GM12878 (cell line): Measurements from ENCODE around the gene OR2AT4. TPM values are rescaled to one million over a fixed set of nuclear protein-coding genes. Genes with fewer than 3 reads are reported as not detected.

Source experiments
- ATAC-seq: fragments of 200-7000 bp; cut with Tn5 transposase; 3 replicates; pipeline ENCODE4 v1.9.1; 2020; ENCODE audit warnings: mild to moderate bottlenecking, moderate library complexity
- BruUV-seq: library from RNA; stranded (reverse); fragments of 400-500 nt; replicated peaks from 2 replicates; lab custom pipeline; 2021; lab: Mats Ljungman, UMichigan
- CTCF ChIA-PET: fragments of 300-600 bp; sonication (Branson Sonifier 250); formaldehyde crosslinking; extraction: SDS; loops from one replicate; lab custom pipeline; 2021; ENCODE audit warnings: inconsistent platforms; lab: Yijun Ruan, JAX
- POLR2A ChIA-PET: fragments of 350-600 bp; formaldehyde crosslinking; extraction: SDS; loops from one replicate; lab custom pipeline; 2021; ENCODE audit warnings: inconsistent platforms; lab: Charles Lee
- RAD21 ChIA-PET: fragments of 300-600 bp; sonication (Branson Sonifier 250); formaldehyde crosslinking; loops from one replicate; lab custom pipeline; 2023; ENCODE audit warnings: antibody characterized with exemption; ENCODE audit not compliant: unreplicated experiment; lab: Charles Lee
- SMC1A ChIA-PET: fragments of 300-600 bp; sonication (Branson Sonifier 250); formaldehyde crosslinking; loops from one replicate; lab custom pipeline; 2023; ENCODE audit not compliant: unreplicated experiment, uncharacterized antibody; lab: Charles Lee
- DNase-seq: peaks from one replicate; pipeline ENCODE4 v3.0.0-alpha.2; 2011; ENCODE audit warnings: low read depth, low spot score
- FAIRE-seq: peaks from 3 replicates; lab custom pipeline; 2011; peaks lifted over from hg19 to GRCh38; lab: Jason Lieb, UNC
- H2AFZ ChIP-seq: 2 replicates; pipeline ENCODE4 v1.6.0; 2011; ENCODE audit warnings: low read depth, low read length, control low read depth; ENCODE audit not compliant: control insufficient read depth
- H3K27ac ChIP-seq: 2 replicates; pipeline ENCODE4 v1.5.1; 2011; ENCODE audit warnings: control low read depth; ENCODE audit not compliant: control insufficient read depth, insufficient read depth
- H3K27me3 ChIP-seq, 2 experiments: replicated peaks in 1 of 2; 2 replicates each; pipeline versions ENCODE4 v1.6.0 to v1.6.1; 2011; ENCODE audit warnings: low read length in 1 of 2; ENCODE audit not compliant: control insufficient read depth in 2 of 2, insufficient read depth in 2 of 2
- H3K36me3 ChIP-seq, 2 experiments: 2 replicates each; pipeline ENCODE4 v1.5.1; 2011; ENCODE audit warnings: low read length in 1 of 2; ENCODE audit not compliant: control insufficient read depth in 2 of 2, insufficient read depth in 2 of 2
- H3K4me1 ChIP-seq: 2 replicates; pipeline ENCODE4 v1.6.1; 2011; ENCODE audit warnings: mild to moderate bottlenecking, low read length, moderate library complexity, mixed read lengths; ENCODE audit not compliant: control insufficient read depth, insufficient read depth
- H3K4me2 ChIP-seq: 2 replicates; pipeline ENCODE4 v1.6.0; 2011; ENCODE audit warnings: control low read depth; ENCODE audit not compliant: control insufficient read depth, insufficient read depth
- H3K4me3 ChIP-seq: fragments of 200-600 bp; sonication (generic); 2 replicates; pipeline ENCODE4 v1.5.1; 2016
- H3K79me2 ChIP-seq: 2 replicates; pipeline ENCODE4 v1.6.0; 2011; ENCODE audit warnings: low read length; ENCODE audit not compliant: control insufficient read depth, insufficient read depth
- H3K9ac ChIP-seq: 2 replicates; pipeline ENCODE4 v1.8.0; 2011; ENCODE audit warnings: low read length, control low read depth, mixed read lengths; ENCODE audit not compliant: control insufficient read depth, insufficient read depth
- H3K9me3 ChIP-seq: replicated peaks from 3 replicates; pipeline ENCODE4 v1.5.1; 2011; ENCODE audit warnings: mild to moderate bottlenecking, low read length; ENCODE audit not compliant: control insufficient read depth, insufficient read depth
- H4K20me1 ChIP-seq: 2 replicates; pipeline ENCODE4 v1.6.0; 2011; ENCODE audit not compliant: control insufficient read depth, insufficient read depth
- ETV6 ChIP-seq, 2 experiments: fragments of 450-650 bp in 1 of 2; IDR thresholded peaks in 1 of 2; conservative IDR thresholded peaks in 1 of 2; 2 replicates each; pipeline ENCODE4 v1.6.1; 2014; ENCODE audit warnings: antibody characterized with exemption in 1 of 2, borderline replicate concordance in 1 of 2, low read depth in 1 of 2, mild to moderate bottlenecking in 1 of 2, moderate library complexity in 1 of 2
- EZH2 ChIP-seq: IDR thresholded peaks from 2 replicates; pipeline ENCODE4 v1.6.1; 2012; ENCODE audit warnings: low read depth, mild to moderate bottlenecking, control low read depth, inconsistent platforms, low read length, borderline replicate concordance; ENCODE audit not compliant: control insufficient read depth
- HDAC2 ChIP-seq: fragments of 200-600 bp; sonication (generic); IDR thresholded peaks from 2 replicates; pipeline ENCODE4 v1.6.1; 2017
- HDGF ChIP-seq: fragments of 450-650 bp; IDR thresholded peaks from 2 replicates; pipeline ENCODE4 v1.6.1; 2016; ENCODE audit warnings: antibody characterized with exemption
- KDM1A ChIP-seq: fragments of 200-600 bp; sonication (generic); IDR thresholded peaks from 2 replicates; pipeline ENCODE4 v1.6.1; 2016; ENCODE audit warnings: borderline replicate concordance
- MEF2A ChIP-seq: IDR thresholded peaks from 2 replicates; pipeline ENCODE4 v1.6.1; 2011; ENCODE audit warnings: low read depth, mild to moderate bottlenecking, low read length, moderate library complexity; ENCODE audit not compliant: insufficient read depth
- PKNOX1 ChIP-seq: fragments of 450-650 bp; IDR thresholded peaks from 2 replicates; pipeline ENCODE4 v1.6.1; 2016; ENCODE audit warnings: mild to moderate bottlenecking
- POLR2AphosphoS2 ChIP-seq: IDR thresholded peaks from 2 replicates; pipeline ENCODE4 v1.6.1; 2011; ENCODE audit warnings: low read depth, mild to moderate bottlenecking, low read length, improper control_type of control experiment, moderate library complexity
- TCF12 ChIP-seq: IDR thresholded peaks from 2 replicates; pipeline ENCODE4 v1.6.1; 2011; ENCODE audit warnings: low read depth, mild to moderate bottlenecking, low read length
- USF2 ChIP-seq: IDR thresholded peaks from 2 replicates; pipeline ENCODE4 v1.6.1; 2011; ENCODE audit warnings: low read depth, low read length, improper control_type of control experiment, borderline replicate concordance
- ZNF592 ChIP-seq: fragments of 450-650 bp; IDR thresholded peaks from 2 replicates; pipeline ENCODE4 v1.6.1; 2017; ENCODE audit warnings: mild to moderate bottlenecking, moderate library complexity
- WGBS: methylation state at CpG from one replicate; pipeline ENCODE4 v1.1.6; 2016; ENCODE audit warnings: low lambda C conversion rate; ENCODE audit not compliant: insufficient replicate concordance, insufficient coverage; ENCODE audit errors: missing lambda C conversion rate; 5-methylcytosine and 5-hydroxymethylcytosine counted together
- in situ Hi-C: fragments of 300-500 bp; cut with MboI; formaldehyde crosslinking; loops from 9 replicates; pipeline ENCODE4 v1.14.3; 2018; ENCODE audit warnings: mixed read lengths
- intact Hi-C: fragments of 100-400 bp; cut with micrococcal nuclease; formaldehyde crosslinking; loops from one replicate; pipeline ENCODE4 v1.14.2; 2022; ENCODE audit not compliant: unreplicated experiment
- polyA plus RNA-seq, 11 experiments: library from polyadenylated mRNA; depleted of rRNA in 4 of 11; unstranded in 6 of 11; stranded (reverse) in 5 of 11; fragments of >200 nt; fragmentation: Nextera tagmentation in 4 of 11; fragmentation: Illumina TruSeq in 1 of 11; extraction: Ambion mirVana in 4 of 11; extraction: Trizol in 1 of 11; gene quantifications; 1 replicate in 1 of 11; 2 replicates in 10 of 11; pipeline versions ENCODE4 v1.2.1 to v1.2.3, GENCODE V29; 2011 to 2016; ENCODE audit warnings: inconsistent platforms in 2 of 11, missing spikeins in 2 of 11, low read depth in 1 of 11
- total RNA-seq, 4 experiments: library from RNA; depleted of rRNA in 3 of 4; stranded (reverse); fragments of >200 nt in 3 of 4; fragmentation: Illumina TruSeq in 1 of 4; extraction: Trizol in 1 of 4; gene quantifications; 2 replicates each; pipeline versions ENCODE4 v1.2.1 to v1.2.3, GENCODE V29; 2013 to 2021
- TF ChIP-seq, protein P1 (sequence below): fragments of 450-650 bp; IDR thresholded peaks from 2 replicates; pipeline ENCODE4 v1.6.1; 2014; ENCODE audit warnings: mild to moderate bottlenecking

OR2AT4 gene
- total and polyA plus RNA-seq, 10 of the 15 experiments (the other 5 are each of a cell fraction or from before 2014, with no cell fraction given), result 0.01 TPM; not detected in 9

DNA sequence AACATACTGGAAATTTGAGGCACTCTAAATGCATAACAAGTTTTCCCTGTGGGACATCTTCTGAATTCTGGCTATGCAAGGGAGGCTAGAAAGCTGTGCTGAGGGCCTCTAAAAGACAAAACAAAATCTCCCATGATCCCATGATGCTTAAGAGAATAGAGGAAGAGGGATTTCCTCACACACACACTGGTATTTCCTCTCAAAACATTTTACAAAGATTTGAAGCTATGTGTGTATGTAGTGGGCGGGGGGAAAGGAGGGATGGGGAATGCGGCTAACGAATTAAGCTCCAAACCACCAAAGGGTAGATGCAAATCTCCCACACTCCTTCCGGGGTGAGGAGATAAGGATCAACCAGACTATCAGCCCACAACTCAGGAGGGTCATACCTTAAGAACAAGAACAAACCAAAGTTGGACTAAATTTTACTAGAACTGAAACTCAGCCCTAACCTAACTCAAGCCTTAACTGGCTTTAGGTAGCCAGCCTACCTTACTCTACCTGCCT is 6.0 kb downstream of the OR2AT4 start:
- Histone ChIP-seq H3K4me1 (no peaks in the 10 kb centered on the region), H4K20me1 (no peaks in the 10 kb centered on the region), H3K79me2 (no peaks in the 10 kb centered on the region), H3K9me3 (no peaks in the 10 kb centered on the region; the same call in 2 of the 3 replicates), H3K27ac (no peak overlapping the region), H3K36me3 (no peaks in the 10 kb centered on the region), H3K27me3 (no peaks in the 10 kb centered on the region; a peak in 1 of 4 replicates), H2AFZ (no peak overlapping the region)
- ChIA-PET CTCF (interaction anchor here (1.4 kb wide), 1 partner anchor 49 kb away, joined by 5 read pairs; no protein-coding TSS in a partner anchor), SMC1A (interaction anchor here (0.6 kb wide), 1 partner anchor 207 kb away, joined by 3 read pairs; no protein-coding TSS in a partner anchor), RAD21 (no interaction called here), POLR2A (no interaction called here)
- in situ Hi-C loops, result no loop called here
- ATAC-seq, result no peak
- no peak for TF ChIP-seq HDGF
- TF ChIP-seq HDAC2, result no peak
- no peak for TF ChIP-seq EZH2
- TF ChIP-seq, protein P1, sequence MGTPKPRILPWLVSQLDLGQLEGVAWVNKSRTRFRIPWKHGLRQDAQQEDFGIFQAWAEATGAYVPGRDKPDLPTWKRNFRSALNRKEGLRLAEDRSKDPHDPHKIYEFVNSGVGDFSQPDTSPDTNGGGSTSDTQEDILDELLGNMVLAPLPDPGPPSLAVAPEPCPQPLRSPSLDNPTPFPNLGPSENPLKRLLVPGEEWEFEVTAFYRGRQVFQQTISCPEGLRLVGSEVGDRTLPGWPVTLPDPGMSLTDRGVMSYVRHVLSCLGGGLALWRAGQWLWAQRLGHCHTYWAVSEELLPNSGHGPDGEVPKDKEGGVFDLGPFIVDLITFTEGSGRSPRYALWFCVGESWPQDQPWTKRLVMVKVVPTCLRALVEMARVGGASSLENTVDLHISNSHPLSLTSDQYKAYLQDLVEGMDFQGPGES, result no peak
- TF ChIP-seq ZNF592, result no peak
- no peak for TF ChIP-seq PKNOX1
- no peak for TF ChIP-seq TCF12
- no peak for TF ChIP-seq ETV6 (conservative IDR thresholded peaks at IDR 0.05 in 1 of 2, IDR thresholded peaks at IDR 0.05 in 1 of 2; ENCODE audit: borderline replicate concordance in 1 of 2, low read depth in 1 of 2)
- TF ChIP-seq USF2, result no peak
- TF ChIP-seq POLR2AphosphoS2, result no peak
- TF ChIP-seq MEF2A, result no peak
- no peak for TF ChIP-seq KDM1A
- TF ChIP-seq, all 136 proteins: peak for 0
- WGBS, result 45% methylated on average over 4 of the region's 4 CpGs
- H3K9ac ChIP-seq, result no peak overlapping the region
- FAIRE-seq (no peak), DNase-seq (no peak)
- no TSS peak for BruUV-seq
- intact Hi-C loops, result no loop called here
- no peak overlapping the region for H3K4me3 ChIP-seq
- H3K4me2 ChIP-seq, result no peak overlapping the region
